Epithelial cell of proximal tubule (primary cell): Measurements from ENCODE around the gene STON2. TPM values are rescaled to one million over a fixed set of nuclear protein-coding genes. Genes with fewer than 3 reads are reported as not detected.
A peak's percentile ranks its signal among the peaks of the same experiment; 100 is the strongest.

Experiments
- DNase-seq: peaks from one replicate; pipeline ENCODE4 v3.0.0-alpha.2; 2011; ENCODE audit warnings: low read depth
- H3K4me3 ChIP-seq: 2 replicates; pipeline ENCODE4 v1.5.1; 2011; ENCODE audit warnings: low read depth, mild to moderate bottlenecking, low read length
- total RNA-seq: library from RNA; depleted of rRNA; stranded (reverse); fragments of >200 nt; gene quantifications from 2 replicates; pipeline ENCODE4 v1.2.3, GENCODE V29; 2015
- TF ChIP-seq, protein P1 (sequence below): conservative IDR thresholded peaks from 2 replicates; pipeline ENCODE4 v1.5.1; 2012; ENCODE audit warnings: low read depth, mild to moderate bottlenecking, low read length

Gene STON2
- total RNA-seq, 1 donor from 2014 or later: 6.8 TPM

DNA sequence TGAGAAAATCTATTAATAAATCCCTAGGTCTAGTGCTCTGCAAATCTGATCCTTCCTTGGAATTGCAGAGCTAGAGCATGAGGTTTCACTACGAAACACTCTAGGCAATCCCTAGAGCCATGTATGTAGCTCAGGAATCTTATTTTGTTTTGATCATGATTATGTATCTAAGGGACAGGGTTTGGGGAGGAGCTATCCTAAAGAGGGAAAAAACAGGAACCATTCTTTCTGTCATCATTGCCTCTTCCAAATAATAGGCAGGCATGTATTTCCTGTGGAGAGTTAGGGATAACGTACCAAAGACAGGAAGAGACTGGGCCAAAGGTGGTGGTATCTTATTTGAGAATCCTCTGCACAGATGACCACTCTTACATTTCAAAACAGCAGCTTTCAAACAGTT lies 90.6 kb downstream of the STON2 start:
- no peak overlapping the region for H3K4me3 ChIP-seq
- no peak for DNase-seq
- TF ChIP-seq, protein P1, sequence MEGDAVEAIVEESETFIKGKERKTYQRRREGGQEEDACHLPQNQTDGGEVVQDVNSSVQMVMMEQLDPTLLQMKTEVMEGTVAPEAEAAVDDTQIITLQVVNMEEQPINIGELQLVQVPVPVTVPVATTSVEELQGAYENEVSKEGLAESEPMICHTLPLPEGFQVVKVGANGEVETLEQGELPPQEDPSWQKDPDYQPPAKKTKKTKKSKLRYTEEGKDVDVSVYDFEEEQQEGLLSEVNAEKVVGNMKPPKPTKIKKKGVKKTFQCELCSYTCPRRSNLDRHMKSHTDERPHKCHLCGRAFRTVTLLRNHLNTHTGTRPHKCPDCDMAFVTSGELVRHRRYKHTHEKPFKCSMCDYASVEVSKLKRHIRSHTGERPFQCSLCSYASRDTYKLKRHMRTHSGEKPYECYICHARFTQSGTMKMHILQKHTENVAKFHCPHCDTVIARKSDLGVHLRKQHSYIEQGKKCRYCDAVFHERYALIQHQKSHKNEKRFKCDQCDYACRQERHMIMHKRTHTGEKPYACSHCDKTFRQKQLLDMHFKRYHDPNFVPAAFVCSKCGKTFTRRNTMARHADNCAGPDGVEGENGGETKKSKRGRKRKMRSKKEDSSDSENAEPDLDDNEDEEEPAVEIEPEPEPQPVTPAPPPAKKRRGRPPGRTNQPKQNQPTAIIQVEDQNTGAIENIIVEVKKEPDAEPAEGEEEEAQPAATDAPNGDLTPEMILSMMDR: no peak

DNA sequence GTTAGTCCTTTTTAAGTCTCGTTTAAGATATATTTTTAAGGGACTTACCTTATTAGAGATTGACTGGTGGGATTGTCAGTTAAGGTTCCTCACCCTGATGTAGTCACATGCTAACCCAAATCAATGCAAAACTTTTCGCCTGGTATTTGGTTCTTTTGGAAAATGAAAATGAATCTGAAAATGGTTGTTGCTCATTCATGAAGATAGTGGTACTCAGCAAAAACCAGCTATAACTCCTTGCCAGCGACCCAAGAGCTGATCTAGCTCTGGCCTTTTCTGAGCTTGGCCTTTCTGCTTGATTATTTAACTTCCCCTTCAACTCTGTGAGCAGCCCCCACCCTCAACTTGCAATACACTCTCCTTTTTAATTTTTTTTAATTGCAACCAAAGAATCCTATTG lies 94.4 kb downstream of the STON2 start:
- TF ChIP-seq, protein P1: no peak
- H3K4me3 ChIP-seq: no peak overlapping the region
- DNase-seq: no peak

DNA sequence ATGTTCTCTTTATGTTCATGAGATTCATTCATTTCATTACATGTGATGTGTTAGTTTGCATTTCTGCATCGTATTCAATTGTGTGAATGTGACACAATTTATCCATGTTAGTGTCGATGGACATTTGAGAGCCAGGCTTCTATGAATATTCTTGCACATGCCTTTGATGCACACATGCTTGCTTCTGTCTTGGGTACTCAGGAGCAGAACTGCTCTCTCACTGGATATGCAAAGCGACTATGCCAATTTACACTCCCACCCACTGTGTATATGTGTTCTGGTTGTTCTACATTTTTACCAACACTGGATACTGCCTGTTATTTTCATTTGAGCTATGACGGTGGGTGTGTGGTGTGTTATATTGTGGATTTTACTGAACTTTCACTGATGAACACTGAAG lies 95.1 kb downstream of the STON2 start:
- no peak for DNase-seq
- TF ChIP-seq, protein P1: no peak
- H3K4me3 ChIP-seq: no peak overlapping the region

DNA sequence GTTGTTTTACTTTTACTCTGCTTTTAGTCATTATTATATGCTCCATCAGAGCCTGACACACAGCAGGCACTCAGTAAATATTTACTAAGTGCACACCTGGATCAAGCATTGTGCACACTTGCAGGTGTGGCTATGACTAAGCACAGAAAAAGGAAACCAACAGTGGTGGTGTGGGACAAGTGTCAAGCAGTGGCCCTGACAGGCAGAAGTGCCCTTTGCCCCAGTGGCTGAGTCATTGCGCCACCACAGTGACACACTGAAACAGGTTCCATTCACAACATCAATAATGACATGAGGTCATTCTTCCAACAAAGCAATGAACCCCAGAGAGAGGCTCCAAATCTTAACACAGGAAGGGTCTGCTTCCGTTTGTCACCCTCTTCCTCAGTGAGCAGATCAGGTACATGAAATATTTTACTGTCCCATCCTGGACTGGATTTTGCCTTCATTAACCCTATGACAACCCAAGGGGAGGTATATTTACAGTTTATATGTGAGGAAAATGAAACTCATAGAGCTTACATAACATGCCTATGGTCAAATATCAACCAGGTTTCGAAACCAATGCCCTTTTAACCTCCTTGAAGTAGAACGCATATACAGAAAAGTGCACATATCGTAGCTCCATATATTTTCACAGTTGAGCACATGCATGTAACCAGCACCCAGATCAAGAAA lies 96.7 kb downstream of the STON2 start:
- DNase-seq: peak; percentile 19
- TF ChIP-seq, protein P1: no peak
- H3K4me3 ChIP-seq: no peak overlapping the region

DNA sequence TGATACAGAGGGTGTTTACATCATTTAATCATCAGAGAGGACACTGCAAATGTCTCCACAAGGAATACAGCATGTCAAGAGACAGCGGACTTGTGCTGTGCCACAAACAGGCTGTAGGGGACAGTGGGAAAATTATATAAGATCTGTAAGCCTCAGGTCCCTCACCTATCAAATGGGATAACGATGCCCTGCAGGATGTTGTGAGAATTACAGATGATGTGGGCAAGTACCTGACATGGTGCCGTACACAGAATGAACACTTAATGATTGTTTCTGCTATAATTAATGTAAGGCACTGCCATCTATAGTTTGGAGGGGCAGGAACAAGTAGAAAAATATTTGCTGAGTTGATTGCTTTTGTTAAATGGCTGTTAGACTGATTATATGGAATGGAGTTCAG lies 97.5 kb downstream of the STON2 start:
- TF ChIP-seq, protein P1: no peak
- no peak for DNase-seq
- no peak overlapping the region for H3K4me3 ChIP-seq

DNA sequence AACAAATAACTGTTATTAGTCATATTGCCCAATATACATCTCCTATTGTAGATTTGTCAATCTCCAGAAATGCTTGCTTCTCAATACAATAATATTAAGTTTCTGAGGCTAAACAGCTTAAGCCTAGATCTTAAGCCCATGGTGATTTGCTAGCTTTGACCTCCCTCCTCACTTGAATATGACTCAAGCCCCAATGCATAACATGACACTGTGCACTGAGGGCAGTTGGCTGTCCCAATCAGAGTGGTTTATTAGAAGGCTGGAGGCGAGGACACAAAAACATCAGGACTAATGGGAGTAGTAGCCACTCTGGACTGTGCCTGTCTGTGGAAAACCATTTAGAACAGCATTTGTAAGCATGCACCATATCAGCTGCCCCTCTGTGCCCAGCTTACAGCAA lies 98.3 kb downstream of the STON2 start:
- TF ChIP-seq, protein P1: no peak
- no peak overlapping the region for H3K4me3 ChIP-seq
- DNase-seq: no peak

DNA sequence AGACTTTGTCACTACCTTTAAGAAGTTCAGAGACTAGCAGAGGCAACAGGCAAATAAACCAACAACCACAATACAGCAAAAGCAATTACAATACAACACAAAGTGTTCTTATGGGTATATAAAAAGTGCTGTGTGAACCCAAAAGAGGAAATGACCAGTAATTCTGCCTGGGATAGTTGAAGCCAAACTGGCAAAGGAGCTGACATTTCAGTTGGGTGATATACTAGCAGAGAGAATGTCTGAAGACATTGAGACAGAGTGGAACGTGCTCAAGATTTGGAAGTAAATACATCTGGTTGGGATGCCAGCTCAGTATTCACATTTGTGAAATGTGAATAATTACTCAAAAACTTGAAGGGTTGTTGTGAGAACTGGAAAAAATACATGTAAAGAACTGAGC lies 98.8 kb downstream of the STON2 start:
- H3K4me3 ChIP-seq: no peak overlapping the region
- no peak for DNase-seq
- TF ChIP-seq, protein P1: no peak
